Panc1 (cell line): ENCODE results near the gene MSH2. TPM values are rescaled to one million over a fixed set of nuclear protein-coding genes. Genes with fewer than 3 reads are reported as not detected.

ENCODE experiments used
- ATAC-seq: fragments of 200-7000 bp; cut with Tn5 transposase; 2 replicates; pipeline ENCODE4 v1.9.1; 2020; ENCODE audit warnings: mild to moderate bottlenecking, moderate library complexity
- BruUV-seq: library from RNA; stranded (reverse); fragments of 400-500 nt; replicated peaks from 2 replicates; lab custom pipeline; 2021; lab: Mats Ljungman, UMichigan
- CTCF ChIA-PET: fragments of 300-600 bp; sonication (Branson Sonifier 250); formaldehyde crosslinking; loops from one replicate; lab custom pipeline; 2022; ENCODE audit warnings: antibody characterized with exemption; lab: Charles Lee
- POLR2A ChIA-PET: fragments of 300-600 bp; sonication (Branson Sonifier 250); formaldehyde crosslinking; loops from one replicate; lab custom pipeline; 2022; ENCODE audit warnings: antibody characterized with exemption; lab: Charles Lee
- DNase-seq: peaks from one replicate; pipeline ENCODE4 v3.0.0-alpha.2; 2010; ENCODE audit warnings: low read depth, low spot score
- H3K27ac ChIP-seq: 2 replicates; pipeline ENCODE4 v1.5.1; 2011; ENCODE audit warnings: mild to moderate bottlenecking, low read length, inconsistent platforms
- H3K27me3 ChIP-seq: fragments of 200-500 bp; sonication (Bioruptor generic); 2 replicates; pipeline ENCODE4 v1.6.0; 2014; ENCODE audit warnings: low read length, inconsistent platforms; ENCODE audit not compliant: control insufficient read depth, insufficient read depth
- H3K36me3 ChIP-seq: fragments of 200-500 bp; sonication (Bioruptor generic); 2 replicates; pipeline ENCODE4 v1.5.1; 2014; ENCODE audit warnings: inconsistent platforms, mild to moderate bottlenecking, low read length, moderate library complexity; ENCODE audit not compliant: control insufficient read depth, insufficient read depth
- H3K4me1 ChIP-seq: 2 replicates; pipeline ENCODE4 v1.5.1; 2011; ENCODE audit warnings: inconsistent platforms, mild to moderate bottlenecking, low read length, moderate library complexity; ENCODE audit not compliant: control insufficient read depth, insufficient read depth
- H3K4me3 ChIP-seq, 2 experiments: 2 replicates each; pipeline ENCODE4 v1.5.1; 2011 to 2012; ENCODE audit warnings: low read depth in 2 of 2, low read length in 2 of 2, mild to moderate bottlenecking in 2 of 2, inconsistent platforms in 1 of 2, moderate library complexity in 1 of 2
- H3K9me3 ChIP-seq: fragments of 200-500 bp; sonication (Bioruptor generic); 2 replicates; pipeline ENCODE4 v1.5.1; 2014; ENCODE audit warnings: low read depth, mild to moderate bottlenecking, inconsistent platforms, low read length, moderate library complexity; ENCODE audit not compliant: control insufficient read depth, insufficient read depth
- POLR2AphosphoS5 ChIP-seq: IDR thresholded peaks from 2 replicates; pipeline ENCODE4 v1.6.1; 2012; ENCODE audit warnings: mild to moderate bottlenecking, low read depth, low read length, moderate library complexity
- SIN3A ChIP-seq: IDR thresholded peaks from 2 replicates; pipeline ENCODE4 v1.6.1; 2012; ENCODE audit warnings: low read depth, mild to moderate bottlenecking, low read length, moderate library complexity, borderline replicate concordance; ENCODE audit not compliant: insufficient read depth
- TCF7L2 ChIP-seq: IDR thresholded peaks from 2 replicates; pipeline ENCODE4 v1.6.1; 2011; ENCODE audit warnings: mild to moderate bottlenecking, low read depth, low read length, inconsistent platforms
- in situ Hi-C: cut with HindIII; loops from 2 replicates; pipeline ENCODE4 v1.10.0; 2016; ENCODE audit warnings: low sequenced_read_pairs, low pct_unique_long_range_greater_than_20kb
- intact Hi-C: fragments of 100-400 bp; cut with micrococcal nuclease; formaldehyde crosslinking; loops from one replicate; pipeline ENCODE4 v1.10.0; 2022; ENCODE audit not compliant: unreplicated experiment
- total RNA-seq: library from RNA; stranded (reverse); gene quantifications from one replicate; pipeline ENCODE4 v1.2.1, GENCODE V29; 2021; ENCODE audit not compliant: unreplicated experiment
- TF ChIP-seq, protein P1 (sequence below): fragments of 450-650 bp; IDR thresholded peaks from 2 replicates; pipeline ENCODE4 v1.5.1; 2017; ENCODE audit warnings: mild to moderate bottlenecking
- TF ChIP-seq, protein P2 (sequence below), 2 experiments: IDR thresholded peaks; 2 replicates each; pipeline ENCODE4 v1.6.1; 2011 to 2012; ENCODE audit warnings: low read depth in 2 of 2, control low read depth in 1 of 2, low read length in 1 of 2, mild to moderate bottlenecking in 1 of 2, moderate library complexity in 1 of 2; ENCODE audit not compliant: insufficient read depth in 1 of 2

Gene MSH2
- total RNA-seq, 1 experiment from 2014 or later, result 72.2 TPM

DNA sequence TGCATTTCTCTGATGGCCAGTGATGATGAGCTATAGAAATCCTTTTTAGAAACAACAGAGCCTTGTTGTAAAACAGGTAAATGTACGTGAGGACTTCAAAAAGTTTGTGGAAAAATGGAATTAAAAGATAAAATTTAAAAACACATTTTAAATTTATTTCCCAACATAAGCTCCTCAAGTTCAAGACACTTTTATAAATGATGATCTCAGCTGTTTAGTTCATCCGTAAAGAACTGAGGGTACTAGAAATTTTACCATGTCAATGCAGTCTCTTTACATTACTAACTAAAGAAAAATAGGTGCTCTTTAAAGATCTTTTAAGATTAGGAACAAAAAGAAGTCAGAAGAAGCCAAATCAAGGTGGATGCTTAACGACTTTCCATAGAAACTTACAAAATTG, 52.5 kb downstream of the MSH2 start:
- intact Hi-C loops (no loop called here), in situ Hi-C loops (no loop called here)
- ChIA-PET POLR2A (no interaction called here), CTCF (interaction anchor here (0.7 kb wide), 1 partner anchor 56 kb away, joined by 3 read pairs; no protein-coding TSS in a partner anchor)
- no peaks in the 10 kb centered on the region for H3K4me1 ChIP-seq
- no peak overlapping the region for H3K4me3 ChIP-seq
- TF ChIP-seq, protein P1, sequence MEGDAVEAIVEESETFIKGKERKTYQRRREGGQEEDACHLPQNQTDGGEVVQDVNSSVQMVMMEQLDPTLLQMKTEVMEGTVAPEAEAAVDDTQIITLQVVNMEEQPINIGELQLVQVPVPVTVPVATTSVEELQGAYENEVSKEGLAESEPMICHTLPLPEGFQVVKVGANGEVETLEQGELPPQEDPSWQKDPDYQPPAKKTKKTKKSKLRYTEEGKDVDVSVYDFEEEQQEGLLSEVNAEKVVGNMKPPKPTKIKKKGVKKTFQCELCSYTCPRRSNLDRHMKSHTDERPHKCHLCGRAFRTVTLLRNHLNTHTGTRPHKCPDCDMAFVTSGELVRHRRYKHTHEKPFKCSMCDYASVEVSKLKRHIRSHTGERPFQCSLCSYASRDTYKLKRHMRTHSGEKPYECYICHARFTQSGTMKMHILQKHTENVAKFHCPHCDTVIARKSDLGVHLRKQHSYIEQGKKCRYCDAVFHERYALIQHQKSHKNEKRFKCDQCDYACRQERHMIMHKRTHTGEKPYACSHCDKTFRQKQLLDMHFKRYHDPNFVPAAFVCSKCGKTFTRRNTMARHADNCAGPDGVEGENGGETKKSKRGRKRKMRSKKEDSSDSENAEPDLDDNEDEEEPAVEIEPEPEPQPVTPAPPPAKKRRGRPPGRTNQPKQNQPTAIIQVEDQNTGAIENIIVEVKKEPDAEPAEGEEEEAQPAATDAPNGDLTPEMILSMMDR, result no peak
- TF ChIP-seq POLR2AphosphoS5, result no peak
- TF ChIP-seq, protein P2, sequence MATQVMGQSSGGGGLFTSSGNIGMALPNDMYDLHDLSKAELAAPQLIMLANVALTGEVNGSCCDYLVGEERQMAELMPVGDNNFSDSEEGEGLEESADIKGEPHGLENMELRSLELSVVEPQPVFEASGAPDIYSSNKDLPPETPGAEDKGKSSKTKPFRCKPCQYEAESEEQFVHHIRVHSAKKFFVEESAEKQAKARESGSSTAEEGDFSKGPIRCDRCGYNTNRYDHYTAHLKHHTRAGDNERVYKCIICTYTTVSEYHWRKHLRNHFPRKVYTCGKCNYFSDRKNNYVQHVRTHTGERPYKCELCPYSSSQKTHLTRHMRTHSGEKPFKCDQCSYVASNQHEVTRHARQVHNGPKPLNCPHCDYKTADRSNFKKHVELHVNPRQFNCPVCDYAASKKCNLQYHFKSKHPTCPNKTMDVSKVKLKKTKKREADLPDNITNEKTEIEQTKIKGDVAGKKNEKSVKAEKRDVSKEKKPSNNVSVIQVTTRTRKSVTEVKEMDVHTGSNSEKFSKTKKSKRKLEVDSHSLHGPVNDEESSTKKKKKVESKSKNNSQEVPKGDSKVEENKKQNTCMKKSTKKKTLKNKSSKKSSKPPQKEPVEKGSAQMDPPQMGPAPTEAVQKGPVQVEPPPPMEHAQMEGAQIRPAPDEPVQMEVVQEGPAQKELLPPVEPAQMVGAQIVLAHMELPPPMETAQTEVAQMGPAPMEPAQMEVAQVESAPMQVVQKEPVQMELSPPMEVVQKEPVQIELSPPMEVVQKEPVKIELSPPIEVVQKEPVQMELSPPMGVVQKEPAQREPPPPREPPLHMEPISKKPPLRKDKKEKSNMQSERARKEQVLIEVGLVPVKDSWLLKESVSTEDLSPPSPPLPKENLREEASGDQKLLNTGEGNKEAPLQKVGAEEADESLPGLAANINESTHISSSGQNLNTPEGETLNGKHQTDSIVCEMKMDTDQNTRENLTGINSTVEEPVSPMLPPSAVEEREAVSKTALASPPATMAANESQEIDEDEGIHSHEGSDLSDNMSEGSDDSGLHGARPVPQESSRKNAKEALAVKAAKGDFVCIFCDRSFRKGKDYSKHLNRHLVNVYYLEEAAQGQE (IDR thresholded peaks at IDR 0.05; ENCODE audit: insufficient read depth in 1 of 2, low read depth in 2 of 2, low read length in 1 of 2), result no peak
- DNase-seq (no peak), ATAC-seq (no peak)
- H3K36me3 ChIP-seq, result no peaks in the 10 kb centered on the region
- no peaks in the 10 kb centered on the region for H3K27me3 ChIP-seq
- H3K27ac ChIP-seq, result no peak overlapping the region
- no TSS peak for BruUV-seq
- H3K9me3 ChIP-seq, result no peaks in the 10 kb centered on the region

DNA sequence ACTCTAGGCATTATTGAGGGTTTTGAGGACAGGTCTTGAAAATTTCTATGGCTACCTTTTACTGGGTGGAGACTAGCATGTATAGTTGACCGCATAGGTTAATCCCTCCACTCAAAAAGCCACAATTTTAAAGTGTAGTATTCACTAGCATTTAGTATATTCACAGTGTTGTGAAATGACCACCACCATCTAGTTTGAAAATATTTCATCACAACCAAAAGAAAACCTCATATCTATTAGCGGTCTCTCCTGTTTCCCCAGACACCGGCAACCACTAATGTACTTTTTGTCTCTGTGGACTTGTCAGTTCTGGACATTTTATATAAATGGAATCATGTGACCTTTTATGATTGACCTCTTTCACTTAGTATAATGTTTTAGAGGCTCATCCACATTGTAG, 53.9 kb downstream of the MSH2 start:
- in situ Hi-C loops, result no loop called here
- Histone ChIP-seq H3K36me3 (no peaks in the 10 kb centered on the region), H3K27me3 (no peaks in the 10 kb centered on the region), H3K9me3 (no peaks in the 10 kb centered on the region), H3K4me1 (no peaks in the 10 kb centered on the region), H3K4me3 (no peak overlapping the region), H3K27ac (no peak overlapping the region)
- ChIA-PET POLR2A (no interaction called here), CTCF (no interaction called here)
- ATAC-seq (no peak), DNase-seq (no peak)
- intact Hi-C loops, result no loop called here
- TF ChIP-seq, protein P1, result no peak
- TF ChIP-seq TCF7L2 (no peak), POLR2AphosphoS5 (no peak), SIN3A (no peak)
- TF ChIP-seq, protein P2 (IDR thresholded peaks at IDR 0.05; ENCODE audit: insufficient read depth in 1 of 2, low read depth in 2 of 2, low read length in 1 of 2), result no peak
- no TSS peak for BruUV-seq
